Transverse colon (tissue), 4 donors: ENCODE data around the gene PTPN4. TPM values are rescaled to one million over a fixed set of nuclear protein-coding genes. Genes with fewer than 3 reads are reported as not detected.

Experiments used
- DNase-seq: peaks from one replicate; pipeline ENCODE4 v3.0.0-alpha.2; 2019
- H3K27ac ChIP-seq, 4 donors: fragments of 200-600 bp; sonication (generic); 2 replicates each; pipeline ENCODE4 v1.5.1; 2016 to 2018; ENCODE audit warnings: inconsistent platforms in 4 of 4
- H3K27me3 ChIP-seq: fragments of 200-600 bp; sonication (generic); 2 replicates; pipeline ENCODE4 v1.5.1; 2017; ENCODE audit warnings: inconsistent platforms
- H3K36me3 ChIP-seq, 4 donors: fragments of 200-600 bp; sonication (generic); 2 replicates each; pipeline ENCODE4 v1.5.1; 2017 to 2019; ENCODE audit warnings: inconsistent platforms in 4 of 4
- H3K4me1 ChIP-seq, 4 donors: fragments of 200-600 bp; sonication (generic); 2 replicates each; pipeline ENCODE4 v1.5.1; 2017 to 2020; ENCODE audit warnings: inconsistent platforms in 4 of 4
- H3K4me3 ChIP-seq, 4 donors: fragments of 200-600 bp; sonication (generic); 1 replicate in 1 of 4; 2 replicates in 3 of 4; pipeline versions ENCODE4 v1.5.1 to v1.6.1; 2017 to 2019; ENCODE audit warnings: inconsistent platforms in 4 of 4
- H3K9me3 ChIP-seq, 2 donors: fragments of 200-600 bp; sonication (generic); 2 replicates each; pipeline ENCODE4 v1.5.1; 2017 to 2019; ENCODE audit warnings: inconsistent platforms in 2 of 2
- CTCF ChIP-seq, 5 experiments: fragments of 200-600 bp in 3 of 5; fragments of 450-650 bp in 2 of 5; sonication (generic) in 3 of 5; IDR thresholded peaks; 1 replicate in 2 of 5; 2 replicates in 3 of 5; pipeline ENCODE4 v1.5.1; 2016 to 2017; ENCODE audit warnings: antibody characterized with exemption in 5 of 5, inconsistent platforms in 3 of 5, mild to moderate bottlenecking in 2 of 5, moderate library complexity in 1 of 5
- EP300 ChIP-seq: sonication (generic); formaldehyde crosslinking; IDR thresholded peaks from one replicate; pipeline ENCODE4 v1.6.1; 2017; ENCODE audit warnings: antibody characterized with exemption, low read depth
- POLR2A ChIP-seq: fragments of 450-650 bp; IDR thresholded peaks from one replicate; pipeline ENCODE4 v1.6.1; 2016; ENCODE audit warnings: antibody characterized with exemption, mild to moderate bottlenecking, moderate library complexity
- POLR2AphosphoS5 ChIP-seq, 3 donors: sonication (generic); formaldehyde crosslinking; IDR thresholded peaks; one replicate each; pipeline ENCODE4 v1.6.1; 2016; ENCODE audit warnings: antibody characterized with exemption in 3 of 3
- WGBS, 2 donors: methylation state at CpG; one replicate each; pipeline ENCODE4 v1.1.5; 2018; ENCODE audit warnings: low coverage in 1 of 2; 5-methylcytosine and 5-hydroxymethylcytosine counted together
- in situ Hi-C, 4 donors: fragments of 200-750 bp; cut with MboI; loops; one replicate each; pipeline versions ENCODE4 v1.15.0 to v1.15.1; 2017; ENCODE audit warnings: low sequenced_read_pairs in 3 of 4, low pct_ligation_motif_present in 1 of 4, low pct_unique_long_range_greater_than_20kb in 1 of 4
- intact Hi-C: fragments of 100-400 bp; cut with DNase I; formaldehyde crosslinking; loops from one replicate; pipeline ENCODE4 v1.15.1; 2023; ENCODE audit warnings: low total_unique reads
- total RNA-seq, 4 donors: library from RNA; depleted of rRNA; stranded (reverse); fragments of >200 nt; gene quantifications; one replicate each; pipeline ENCODE4 v1.1.0, GENCODE V29; 2016

PTPN4 gene
- total RNA-seq, 4 donors from 2014 or later = 18.7 to 46.6 (median 25.8) TPM

DNA sequence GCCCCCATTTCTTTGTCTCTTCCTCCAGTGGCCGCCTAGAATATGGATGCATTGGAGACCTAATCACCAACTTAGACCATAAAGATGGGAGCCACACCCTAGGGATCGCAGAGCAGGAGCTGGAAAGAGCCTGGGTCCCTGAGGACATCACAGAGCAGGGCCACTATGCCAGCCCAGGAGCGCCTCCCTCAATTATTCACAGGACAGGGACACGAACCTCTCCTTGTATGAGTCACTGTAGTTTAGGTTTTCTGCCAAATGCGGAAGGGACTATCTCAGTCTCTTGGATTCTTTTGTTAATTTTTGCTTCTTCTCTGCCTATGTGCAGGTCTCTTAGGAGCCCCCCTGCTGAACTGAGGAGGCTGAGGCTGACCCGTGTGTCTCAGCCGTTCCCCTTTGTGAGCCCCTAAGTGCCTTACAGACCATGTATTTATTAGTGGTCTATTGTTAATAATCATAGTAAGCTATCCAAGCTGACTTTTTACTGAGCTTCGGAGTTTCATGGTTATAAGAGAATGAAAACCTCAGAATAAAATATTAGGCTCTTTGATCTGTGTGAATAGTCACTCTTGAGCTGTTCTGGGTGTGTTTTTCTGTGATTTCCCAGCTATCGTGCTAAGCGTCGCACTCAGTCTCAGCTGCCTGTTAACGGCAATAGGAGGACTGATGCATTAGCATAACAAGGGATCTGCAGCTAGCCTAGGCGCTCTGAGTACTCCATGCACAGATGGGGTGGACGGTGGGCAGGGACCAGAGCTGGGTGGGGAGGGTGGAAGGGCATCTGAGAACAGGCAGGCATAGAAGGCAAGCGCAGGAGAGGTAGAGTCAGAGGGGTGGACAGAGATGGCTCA, 12.7 kb upstream of the PTPN4 start:
- no peak for TF ChIP-seq POLR2A
- TF ChIP-seq EP300 = no peak
- no peak for TF ChIP-seq CTCF (IDR thresholded peaks at IDR 0.05)
- TF ChIP-seq POLR2AphosphoS5 (IDR thresholded peaks at IDR 0.05) = no peak
- no peak overlapping the region for H3K4me3 ChIP-seq
- intact Hi-C loops (no loop called here), in situ Hi-C loops (loop anchor here in 3 of 4 donors (10.0 to 25.0 kb wide), 2 partner anchors 415 to 428 kb away; no protein-coding TSS in a partner anchor)
- no peaks in the 10 kb centered on the region for H3K36me3 ChIP-seq
- H3K27ac ChIP-seq = no peak overlapping the region
- H3K27me3 ChIP-seq = no peaks in the 10 kb centered on the region
- DNase-seq = no peak
- WGBS, 2 donors = 78 to 81% methylated on average over 6 to 15 of the region's 15 CpGs
- H3K9me3 ChIP-seq = no peaks in the 10 kb centered on the region
- no peaks in the 10 kb centered on the region for H3K4me1 ChIP-seq

DNA sequence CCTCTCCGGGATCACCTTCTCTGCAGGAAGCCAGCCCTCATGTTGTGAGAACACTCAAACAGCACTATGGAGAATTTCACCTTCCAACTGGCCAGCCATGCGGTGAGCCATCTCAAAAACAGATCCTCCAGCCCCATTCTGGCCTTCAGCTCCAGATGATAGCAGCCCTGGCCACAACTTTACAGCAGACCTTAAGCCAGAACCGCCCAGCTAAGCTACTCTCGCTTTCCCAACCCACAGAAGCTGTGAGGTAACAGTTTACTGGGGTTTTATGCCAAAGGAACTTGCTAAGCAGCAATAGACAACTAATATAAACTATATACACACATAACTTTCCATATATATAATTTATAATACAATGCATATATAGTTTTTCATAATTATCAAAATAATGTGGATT, 11.6 kb upstream of the PTPN4 start:
- in situ Hi-C loops = loop anchor here in 3 of 4 donors (10.0 to 25.0 kb wide), 2 partner anchors 414 to 427 kb away; no protein-coding TSS in a partner anchor

DNA sequence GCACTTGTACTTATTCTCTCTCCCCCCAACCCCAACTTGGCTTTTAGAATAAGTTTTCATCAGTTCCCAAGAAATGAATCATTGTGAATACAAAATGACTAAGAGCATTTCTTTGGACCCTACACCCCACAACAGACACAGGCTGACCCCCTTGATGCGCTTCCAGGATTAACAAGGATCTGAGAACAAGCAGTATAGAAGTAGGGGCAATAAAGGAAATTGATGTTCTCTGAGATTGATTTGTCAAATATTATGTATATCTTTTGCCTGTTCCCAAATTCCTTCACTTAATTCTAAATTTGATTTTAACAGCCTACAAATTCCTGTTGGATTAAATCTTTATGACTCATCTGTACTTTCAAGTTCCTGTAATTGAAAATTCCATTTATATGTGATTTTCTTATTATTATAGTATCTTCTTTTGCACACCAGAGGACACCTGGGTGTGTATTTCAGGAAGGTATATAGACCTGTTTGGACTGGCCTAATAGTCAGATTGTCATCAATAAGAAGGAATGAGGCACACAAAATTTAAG, 10.2 kb upstream of the PTPN4 start:
- TF ChIP-seq CTCF (IDR thresholded peaks at IDR 0.05) (no peak), POLR2A (no peak), EP300 (no peak), POLR2AphosphoS5 (IDR thresholded peaks at IDR 0.05) (no peak)
- in situ Hi-C loops = loop anchor here (10.0 to 25.0 kb wide), 3 partner anchors 75 to 425 kb away; no protein-coding TSS in a partner anchor
- intact Hi-C loops = no loop called here
- H3K4me1 ChIP-seq = no peaks in the 10 kb centered on the region
- H3K27me3 ChIP-seq = no peaks in the 10 kb centered on the region
- no peak overlapping the region for H3K27ac ChIP-seq
- H3K4me3 ChIP-seq = no peak overlapping the region
- H3K9me3 ChIP-seq = no peaks in the 10 kb centered on the region
- DNase-seq = no peak
- no peaks in the 10 kb centered on the region for H3K36me3 ChIP-seq
- WGBS, 2 donors = 86 to 88% methylated on average over 1 of the region's 1 CpG

More for the DNA sequence above, 11.6 kb upstream of the PTPN4 start:
- Histone ChIP-seq H3K27ac (no peak overlapping the region), H3K36me3 (no peaks in the 10 kb centered on the region), H3K4me3 (no peak overlapping the region), H3K27me3 (no peaks in the 10 kb centered on the region), H3K9me3 (no peaks in the 10 kb centered on the region), H3K4me1 (no peaks in the 10 kb centered on the region)
- TF ChIP-seq EP300 (no peak), POLR2A (no peak), CTCF (IDR thresholded peaks at IDR 0.05) (no peak), POLR2AphosphoS5 (IDR thresholded peaks at IDR 0.05) (no peak)
- no peak for DNase-seq
- intact Hi-C loops = no loop called here
- WGBS, 2 donors = 88 to 100% methylated on average over 3 to 4 of the region's 4 CpGs

- no peaks in the 10 kb centered on the region for H3K9me3 ChIP-seq
- WGBS, 2 donors = 55% methylated on average over 2 of the region's 2 CpGs; no CpG with 5 or more reads in 1 of the 2 donors
- no peak for TF ChIP-seq POLR2AphosphoS5 (IDR thresholded peaks at IDR 0.05)
- TF ChIP-seq EP300 = no peak
- no peak for TF ChIP-seq POLR2A
- no peak for TF ChIP-seq CTCF (IDR thresholded peaks at IDR 0.05)
- no peak for DNase-seq
- in situ Hi-C loops (loop anchor here in 3 of 4 donors (10.0 kb wide), 2 partner anchors 73 to 423 kb away; no protein-coding TSS in a partner anchor), intact Hi-C loops (no loop called here)
- no peak overlapping the region for H3K27ac ChIP-seq
- H3K4me3 ChIP-seq = no peak overlapping the region
- no peaks in the 10 kb centered on the region for H3K27me3 ChIP-seq
- H3K4me1 ChIP-seq = no peaks in the 10 kb centered on the region
- no peaks in the 10 kb centered on the region for H3K36me3 ChIP-seq
These were observed 8.0 kb upstream of the PTPN4 start for GRCh38 chr2:119751706-119752105.
